HTERT RPE-1 (cell line): ENCODE results near the gene IRF9.

ENCODE experiments used
- in situ Hi-C: fragments of 300-500 bp; cut with MboI; formaldehyde crosslinking; loops from 4 replicates; pipeline ENCODE4 v1.14.3; 2020; ENCODE audit warnings: low sequenced_read_pairs

The IRF9 gene

GRCh38 chr14:24160850-24161804 lies at the start of gene IRF9:
TSS of gene IRF9 (plus strand) at chr14:24161265. CDS start at chr14:24162145, 880 bp downstream.
- in situ Hi-C loops, result no loop called here

- in situ Hi-C loops, result no loop called here
Observed at GRCh38 chr14:24113379-24113800, 47.7 kb upstream of the IRF9 start.

DNA sequence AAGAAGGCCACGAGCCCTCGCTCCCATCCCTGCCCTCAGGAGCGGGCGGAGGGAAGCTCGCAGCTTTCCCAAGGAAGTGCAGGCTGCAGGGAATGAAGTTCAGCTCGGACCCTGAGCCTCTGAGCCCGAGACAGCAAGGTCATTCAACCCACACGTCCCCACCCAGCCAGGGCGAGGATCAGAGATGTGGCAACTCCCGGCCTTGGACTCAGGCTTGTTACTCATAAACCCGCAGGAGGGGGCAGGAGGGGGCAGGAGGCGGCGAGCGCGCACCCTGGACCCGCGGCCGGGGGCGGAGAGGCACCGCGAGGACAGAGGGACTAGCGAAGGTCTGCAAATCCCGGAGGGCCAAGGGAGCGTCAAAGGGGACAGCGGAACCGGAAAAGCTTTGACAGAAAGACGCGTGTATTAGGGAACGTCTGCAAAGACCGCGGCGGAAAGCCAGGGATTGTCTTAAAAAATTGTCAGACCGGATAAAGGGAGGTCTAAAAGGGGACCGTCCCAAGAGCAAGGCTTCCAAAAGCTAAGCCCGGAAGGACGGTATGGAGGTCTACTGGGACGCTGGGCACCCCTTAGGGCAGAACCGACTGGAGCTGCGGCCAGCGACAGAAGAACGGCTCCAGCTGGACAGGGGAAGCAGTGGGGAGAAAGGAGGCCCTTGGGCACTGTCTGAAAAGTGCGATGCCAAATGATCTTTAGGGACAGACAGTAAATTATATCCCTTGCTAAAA lies 47.1 kb upstream of the IRF9 start:
- in situ Hi-C loops, result no loop called here

GRCh38 chr14:24114532-24115421 lies 46.3 kb upstream of the IRF9 start, which contains the start of the genes DCAF11 and NRL:
TSS of gene DCAF11 (plus strand) at chr14:24114777. CDS start at chr14:24115595, 818 bp downstream.
TSS of gene NRL (minus strand) at chr14:24114949. CDS start at chr14:24082848, 32,101 bp downstream.
- in situ Hi-C loops, result no loop called here

DNA sequence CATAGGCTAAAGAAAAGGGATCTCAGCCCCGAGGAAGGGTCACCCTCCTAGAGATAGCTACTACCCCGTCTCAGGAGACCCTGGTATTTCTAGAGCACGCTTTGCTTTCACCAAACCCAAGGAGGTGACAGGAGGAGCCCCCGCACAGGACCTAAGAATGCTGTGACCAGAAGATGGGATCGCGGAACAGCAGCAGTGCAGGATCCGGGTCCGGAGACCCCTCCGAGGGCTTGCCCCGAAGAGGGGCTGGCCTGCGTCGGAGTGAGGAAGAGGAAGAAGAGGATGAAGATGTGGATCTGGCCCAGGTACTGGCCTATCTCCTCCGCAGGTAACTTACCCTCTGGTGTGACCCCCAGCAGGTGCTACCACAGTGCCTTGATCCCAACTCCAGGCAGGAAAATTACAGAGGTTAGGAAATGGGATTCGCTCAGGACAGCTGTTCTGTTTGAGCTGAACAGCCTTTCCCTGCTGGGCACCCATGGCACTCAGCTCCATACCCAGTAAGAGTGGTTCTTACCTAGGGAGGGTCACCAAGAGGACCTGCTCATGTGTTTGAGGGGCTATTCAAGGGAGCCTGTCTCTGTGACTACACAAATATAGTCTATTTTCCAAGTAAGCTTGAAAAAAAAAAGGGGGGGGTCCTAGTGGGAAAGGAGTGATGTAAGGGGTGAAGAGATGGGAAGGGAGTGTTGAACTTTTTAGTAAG lies 45.5 kb upstream of the IRF9 start:
- in situ Hi-C loops, result no loop called here

- in situ Hi-C loops, result no loop called here
Observed at GRCh38 chr14:24116128-24116814, 44.8 kb upstream of the IRF9 start.

GRCh38 chr14:24117179-24117578 lies 43.9 kb upstream of the IRF9 start:
- in situ Hi-C loops, result no loop called here

- in situ Hi-C loops, result no loop called here
Observed at GRCh38 chr14:24119691-24120090, 41.4 kb upstream of the IRF9 start.

DNA sequence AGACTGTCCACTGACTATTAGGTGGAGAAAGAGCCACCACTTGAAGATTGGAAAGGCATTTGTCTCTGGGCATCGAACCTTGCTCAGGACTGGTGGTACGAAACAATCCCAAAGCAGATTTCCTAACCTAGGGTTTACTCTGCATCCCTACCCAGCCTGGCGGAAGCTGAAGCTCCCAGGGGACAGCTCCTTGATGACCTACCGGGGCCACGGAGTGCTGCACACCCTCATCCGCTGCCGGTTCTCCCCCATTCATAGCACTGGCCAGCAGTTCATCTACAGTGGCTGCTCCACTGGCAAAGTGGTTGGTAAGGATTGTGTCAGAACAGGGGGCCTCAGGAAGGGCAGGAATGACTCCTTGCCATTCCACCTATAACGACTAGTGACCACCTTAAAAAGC lies 39.9 kb upstream of the IRF9 start:
- in situ Hi-C loops, result no loop called here

DNA sequence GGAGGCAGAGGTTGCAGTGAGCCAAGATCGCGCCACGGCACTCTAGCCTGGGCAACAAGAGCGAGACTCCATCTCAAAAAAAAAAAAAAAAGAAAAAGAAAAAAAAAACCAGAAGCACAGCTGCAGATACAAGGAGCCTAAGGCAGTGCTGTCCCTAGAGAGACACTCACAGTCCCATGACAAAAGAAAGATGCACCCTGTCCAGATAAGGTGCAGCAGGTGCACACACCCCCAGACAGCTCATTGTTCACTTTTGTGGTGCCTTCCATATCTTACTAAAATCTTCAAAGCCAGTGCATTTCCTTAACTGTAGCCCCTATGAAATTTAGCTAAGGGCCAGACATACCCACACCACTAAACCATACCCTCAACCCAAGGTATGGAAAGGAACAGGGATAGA lies 38.6 kb upstream of the IRF9 start:
- in situ Hi-C loops, result no loop called here

- in situ Hi-C loops, result no loop called here
Observed at GRCh38 chr14:24122898-24123297, 38.2 kb upstream of the IRF9 start.

GRCh38 chr14:24123424-24124417 lies 37.3 kb upstream of the IRF9 start:
- in situ Hi-C loops, result no loop called here

- in situ Hi-C loops, result no loop called here
Observed at GRCh38 chr14:24126939-24127338, 34.1 kb upstream of the IRF9 start.

- in situ Hi-C loops, result no loop called here
Observed at GRCh38 chr14:24127673-24128072, 33.4 kb upstream of the IRF9 start.

GRCh38 chr14:24129410-24129998 lies 31.6 kb upstream of the IRF9 start:
- in situ Hi-C loops, result no loop called here

DNA sequence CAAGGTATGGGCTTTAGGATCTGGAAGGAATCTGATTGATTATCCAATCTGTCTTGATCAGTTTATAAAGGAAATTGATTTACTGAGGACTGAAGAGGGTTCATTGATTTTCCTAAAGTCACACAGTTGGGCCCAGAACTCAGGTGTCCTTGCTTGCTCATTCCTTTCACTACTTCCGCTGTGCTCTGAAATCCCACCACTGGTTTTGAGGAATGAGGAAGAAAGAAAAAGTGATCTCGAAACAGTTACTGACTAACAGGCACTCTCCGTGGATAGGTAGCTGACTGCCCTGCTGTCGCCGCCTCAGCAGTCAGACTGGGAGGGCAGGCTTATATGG lies 30.7 kb upstream of the IRF9 start, which contains the start of gene FITM1:
TSS of gene FITM1 (plus strand) at position 280 of the 337 bp plus-strand sequence. CDS start 905 bp downstream, outside the sequence.
- in situ Hi-C loops, result no loop called here

DNA sequence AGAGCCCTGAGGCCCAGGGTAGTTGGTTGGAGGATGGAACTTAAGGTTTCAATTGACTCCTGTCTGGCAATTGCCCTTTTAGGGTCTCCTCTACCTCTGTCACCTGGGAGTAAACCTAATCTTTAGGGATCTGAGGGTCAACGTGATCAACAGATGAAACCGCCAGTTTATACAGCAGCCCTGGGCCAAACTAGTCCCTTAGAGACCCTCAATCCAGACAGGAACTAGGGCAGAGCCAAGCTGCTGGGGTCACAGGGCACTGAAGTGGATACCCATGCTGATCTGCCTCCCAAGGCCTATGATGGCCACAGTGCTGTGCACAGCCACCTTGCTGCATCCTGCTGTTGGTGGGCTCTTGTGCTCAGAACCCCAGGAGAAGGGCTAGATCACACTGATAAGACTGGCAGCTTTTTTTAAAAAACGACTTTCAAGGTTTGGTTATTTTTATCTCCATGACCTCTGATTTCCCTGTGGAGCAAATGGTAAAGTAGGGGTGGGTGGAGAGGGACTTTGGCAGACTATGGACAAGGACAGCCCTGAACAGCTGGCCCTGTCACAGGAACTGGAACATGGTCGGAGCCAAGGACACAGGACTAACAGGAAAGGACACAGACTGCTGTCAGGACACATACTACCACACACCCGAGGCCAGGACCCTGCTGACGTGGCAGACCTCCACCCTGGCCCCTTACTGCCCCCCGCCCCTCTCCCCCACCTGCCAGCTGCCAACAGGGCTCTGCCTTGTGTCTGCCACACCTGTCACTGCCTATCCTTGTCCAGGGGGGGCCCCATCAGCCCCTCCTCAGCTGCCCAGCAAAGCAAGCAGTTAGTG lies 30.1 kb upstream of the IRF9 start:
- in situ Hi-C loops, result no loop called here
